ENCODE data around the gene PFN4. TPM values are rescaled to one million over a fixed set of nuclear protein-coding genes. Genes with fewer than 3 reads are reported as not detected.

The PFN4 gene
- total and polyA plus RNA-seq, 10 donors: 0.35 to 1.3 (median 0.75) TPM; not detected in 4

- H3K4me3 ChIP-seq: no peak overlapping the region
- DNase-seq: no peak
- no peaks in the 10 kb centered on the region for H3K27me3 ChIP-seq (replicated peaks in 1 of 7)
- H3K36me3 ChIP-seq: no peaks in the 10 kb centered on the region
- no peaks in the 10 kb centered on the region for H3K9me3 ChIP-seq
- TF ChIP-seq CTCF (IDR thresholded peaks at IDR 0.05 in 8 of 11, conservative IDR thresholded peaks at IDR 0.05 in 3 of 11) (no peak), POLR2A (IDR thresholded peaks at IDR 0.05) (no peak), POLR2AphosphoS5 (IDR thresholded peaks at IDR 0.05) (no peak)
- no peak overlapping the region for H3K27ac ChIP-seq
- WGBS, 5 donors: 78 to 94% (median 88%) methylated on average over 4 of the region's 4 CpGs
- intact Hi-C loops (cut with DNase I; ENCODE audit: low total_unique reads): no loop called here
- peaks cover 4 to 27% (median 22%) of the 10 kb centered on the region in 6 donors for H3K4me1 ChIP-seq
These were observed 1.7 kb downstream of the PFN4 start for GRCh38 chr2:24121469-24121868.

- DNase-seq: no peak
- Histone ChIP-seq H3K27ac (no peak overlapping the region), H3K27me3 (replicated peaks in 1 of 7) (no peaks in the 10 kb centered on the region), H3K4me1 (peaks cover 4 to 27% (median 22%) of the 10 kb centered on the region in 6 donors), H3K9me3 (no peaks in the 10 kb centered on the region), H3K36me3 (no peaks in the 10 kb centered on the region), H3K4me3 (no peak overlapping the region)
- WGBS, 5 donors: 83 to 94% (median 92%) methylated on average over 5 of the region's 5 CpGs
- TF ChIP-seq POLR2A (IDR thresholded peaks at IDR 0.05) (no peak), CTCF (IDR thresholded peaks at IDR 0.05 in 8 of 11, conservative IDR thresholded peaks at IDR 0.05 in 3 of 11) (no peak), POLR2AphosphoS5 (IDR thresholded peaks at IDR 0.05) (no peak)
- intact Hi-C loops (cut with DNase I; ENCODE audit: low total_unique reads): no loop called here
These were observed 2.1 kb downstream of the PFN4 start for GRCh38 chr2:24121066-24121465.

- intact Hi-C loops (cut with DNase I; ENCODE audit: low total_unique reads): no loop called here
- DNase-seq: no peak
- 86 to 97% (median 93%) methylated on average over 1 of the region's 1 CpG for WGBS, 5 donors
- no peak for TF ChIP-seq POLR2AphosphoS5 (IDR thresholded peaks at IDR 0.05)
- TF ChIP-seq CTCF (IDR thresholded peaks at IDR 0.05 in 8 of 11, conservative IDR thresholded peaks at IDR 0.05 in 3 of 11): no peak
- TF ChIP-seq POLR2A (IDR thresholded peaks at IDR 0.05): no peak
- H3K27ac ChIP-seq: no peak overlapping the region
- peaks cover 0 to 4% (median 0%) of the 10 kb centered on the region in 6 donors for H3K36me3 ChIP-seq
- H3K4me3 ChIP-seq: no peak overlapping the region
- H3K4me1 ChIP-seq: peaks cover 0 to 8% (median 7%) of the 10 kb centered on the region in 6 donors
- no peaks in the 10 kb centered on the region for H3K27me3 ChIP-seq (replicated peaks in 1 of 7)
- H3K9me3 ChIP-seq: peaks cover 0 to 11% (median 0%) of the 10 kb centered on the region in 8 donors
These were observed 5.2 kb downstream of the PFN4 start for GRCh38 chr2:24117902-24118301.

GRCh38 chr2:24115057-24115456 is 8.1 kb downstream of the PFN4 start:
- 47 to 98% (median 50%) methylated on average over 1 to 2 of the region's 2 CpGs for WGBS, 5 donors
- H3K27ac ChIP-seq: no peak overlapping the region
- H3K4me3 ChIP-seq: no peak overlapping the region
- no peaks in the 10 kb centered on the region for H3K4me1 ChIP-seq
- intact Hi-C loops (cut with DNase I; ENCODE audit: low total_unique reads): no loop called here
- peaks cover 0 to 14% (median 0%) of the 10 kb centered on the region in 6 donors for H3K36me3 ChIP-seq
- peaks cover 0 to 11% (median 0%) of the 10 kb centered on the region in 8 donors for H3K9me3 ChIP-seq
- no peak for DNase-seq
- no peaks in the 10 kb centered on the region for H3K27me3 ChIP-seq (replicated peaks in 1 of 7)
- TF ChIP-seq CTCF (IDR thresholded peaks at IDR 0.05 in 8 of 11, conservative IDR thresholded peaks at IDR 0.05 in 3 of 11): no peak
- TF ChIP-seq POLR2AphosphoS5 (IDR thresholded peaks at IDR 0.05): no peak
- no peak for TF ChIP-seq POLR2A (IDR thresholded peaks at IDR 0.05)

Data from spleen (tissue), 11 donors.